MM.1S (cell line): ENCODE measurements around the gene PTRH1.

Source experiments
- CTCF ChIP-seq: fragments of 300-600 bp; sonication (generic); IDR thresholded peaks from 2 replicates; pipeline ENCODE4 v1.5.1; 2016; ENCODE audit warnings: antibody characterized with exemption, low read length, mixed read lengths
- EZH2phosphoT487 ChIP-seq: fragments of 300-600 bp; sonication (generic); IDR thresholded peaks from 2 replicates; pipeline ENCODE4 v1.6.1; 2018; ENCODE audit warnings: antibody characterized with exemption, low read length

- no peak for TF ChIP-seq CTCF
- TF ChIP-seq EZH2phosphoT487 = no peak
These were observed 37.7 kb upstream of the PTRH1 start for GRCh38 chr9:127753148-127753547.
